ENCODE data around the gene PNLIPRP3.
A peak's percentile ranks its signal among the peaks of the same experiment; 100 is the strongest.
"Not testable (repeated sequence)": the region's sequence is repeated elsewhere in the genome, so short reads cannot be mapped to it uniquely, and the experiment has no call there.

PNLIPRP3 gene

GRCh38 chr10:116385994-116386809 lies 41.4 kb upstream of the PNLIPRP3 start:
- Histone ChIP-seq H3K36me3 (ENCODE audit: insufficient read depth, low read length) (no peaks in the 10 kb centered on the region), H4K20me1 (ENCODE audit: insufficient read depth, low read length, poor library complexity, severe bottlenecking) (no peaks in the 10 kb centered on the region), H3K79me2 (ENCODE audit: insufficient read depth, low read length) (no peaks in the 10 kb centered on the region), H3K4me1 (ENCODE audit: insufficient read depth, low read length, poor library complexity, severe bottlenecking) (no peaks in the 10 kb centered on the region), H3F3A (ENCODE audit: low read depth) (no peaks in the 10 kb centered on the region; the same call in 1 of the 2 replicates), H3K27me3 (ENCODE audit: insufficient read depth, low read length, poor library complexity, severe bottlenecking) (no peaks in the 10 kb centered on the region), H3K9me3 (ENCODE audit: insufficient read depth, low read depth, low read length) (no peaks in the 10 kb centered on the region), H3K9me2 (replicated peaks; ENCODE audit: low read depth, low read length) (no peaks in the 10 kb centered on the region), H3K4me2 (ENCODE audit: low read depth, low read length, poor library complexity, severe bottlenecking) (no peak overlapping the region), H3K4me3 (ENCODE audit: low read length, poor library complexity, severe bottlenecking) (no peak overlapping the region), H3K9ac (ENCODE audit: low read depth, low read length, poor library complexity, severe bottlenecking) (no peak overlapping the region), H2AFZ (ENCODE audit: low read length) (no peak overlapping the region)
- peak; percentile 73 for TF ChIP-seq CTCF (conservative IDR thresholded peaks at IDR 0.05; ENCODE audit: low read length)
- no peak for TF ChIP-seq EZH2phosphoT487 (IDR thresholded peaks at IDR 0.05; ENCODE audit: borderline replicate concordance)

- not testable (repeated sequence) for H3K9me3 ChIP-seq (ENCODE audit: insufficient read depth, low read depth, low read length); H3K9ac ChIP-seq (ENCODE audit: low read depth, low read length, poor library complexity, severe bottlenecking); H3K4me3 ChIP-seq (ENCODE audit: low read length, poor library complexity, severe bottlenecking); H4K20me1 ChIP-seq (ENCODE audit: insufficient read depth, low read length, poor library complexity, severe bottlenecking); H3K4me1 ChIP-seq (ENCODE audit: insufficient read depth, low read length, poor library complexity, severe bottlenecking); H3K9me2 ChIP-seq (replicated peaks; ENCODE audit: low read depth, low read length); H3K79me2 ChIP-seq (ENCODE audit: insufficient read depth, low read length); H3K27me3 ChIP-seq (ENCODE audit: insufficient read depth, low read length, poor library complexity, severe bottlenecking); H3K36me3 ChIP-seq (ENCODE audit: insufficient read depth, low read length); H2AFZ ChIP-seq (ENCODE audit: low read length); H3F3A ChIP-seq (ENCODE audit: low read depth); H3K4me2 ChIP-seq (ENCODE audit: low read depth, low read length, poor library complexity, severe bottlenecking)
Observed at GRCh38 chr10:116393246-116393831, 34.3 kb upstream of the PNLIPRP3 start.

- Histone ChIP-seq H3K4me1 (ENCODE audit: insufficient read depth, low read length, poor library complexity, severe bottlenecking) (peaks cover 11% of the 10 kb centered on the region), H4K20me1 (ENCODE audit: insufficient read depth, low read length, poor library complexity, severe bottlenecking) (no peaks in the 10 kb centered on the region), H3K27me3 (ENCODE audit: insufficient read depth, low read length, poor library complexity, severe bottlenecking) (no peaks in the 10 kb centered on the region), H3K9me3 (ENCODE audit: insufficient read depth, low read depth, low read length) (no peaks in the 10 kb centered on the region), H3K36me3 (ENCODE audit: insufficient read depth, low read length) (no peaks in the 10 kb centered on the region), H3K9ac (ENCODE audit: low read depth, low read length, poor library complexity, severe bottlenecking) (no peak overlapping the region), H2AFZ (ENCODE audit: low read length) (no peak overlapping the region), H3K79me2 (ENCODE audit: insufficient read depth, low read length) (no peaks in the 10 kb centered on the region), H3F3A (ENCODE audit: low read depth) (no peaks in the 10 kb centered on the region), H3K9me2 (replicated peaks; ENCODE audit: low read depth, low read length) (no peaks in the 10 kb centered on the region), H3K4me2 (ENCODE audit: low read depth, low read length, poor library complexity, severe bottlenecking) (no peak overlapping the region), H3K4me3 (ENCODE audit: low read length, poor library complexity, severe bottlenecking) (no peak overlapping the region)
- TF ChIP-seq EZH2phosphoT487 (IDR thresholded peaks at IDR 0.05; ENCODE audit: borderline replicate concordance) (no peak), CTCF (conservative IDR thresholded peaks at IDR 0.05; ENCODE audit: low read length) (no peak)
Observed at GRCh38 chr10:116395223-116395985, 32.2 kb upstream of the PNLIPRP3 start.
